ENCODE measurements around the gene GPX4. TPM values are rescaled to one million over a fixed set of nuclear protein-coding genes. Genes with fewer than 3 reads are reported as not detected.

Gene GPX4
- total and polyA plus RNA-seq, 9 of the 15 experiments (the other 6 are each of a cell fraction or from before 2014, with no cell fraction given): 61.4 to 661 (median 349) TPM

GRCh38 chr19:1113030-1113985, 9.5 kb downstream of the GPX4 start (continued):
- TF ChIP-seq ZNF740 (CRISPR knock-in tag; IDR thresholded peaks at IDR 0.05) (no peak), ZNF740 (tag; IDR thresholded peaks at IDR 0.05) (no peak), CREB3L1 (IDR thresholded peaks at IDR 0.05; ENCODE audit: borderline replicate concordance, low read depth) (peak; percentile 72), ZNF583 (CRISPR knock-in tag; IDR thresholded peaks at IDR 0.05) (no peak), STAT5A (IDR thresholded peaks at IDR 0.05; ENCODE audit: borderline replicate concordance, low read length) (no peak), JUND (IDR thresholded peaks at IDR 0.05; ENCODE audit: borderline replicate concordance, low read depth, low read length) (peak; percentile 24; the same call in 1 of the 2 replicates), JUND (tag; IDR thresholded peaks at IDR 0.05; ENCODE audit: borderline replicate concordance, low read depth, low read length) (peak; percentile 41; the same call in 1 of the 3 replicates), NBN (IDR thresholded peaks at IDR 0.05; ENCODE audit: low read depth) (no peak), NFRKB (IDR thresholded peaks at IDR 0.05; ENCODE audit: low read depth) (no peak), ZNF217 (CRISPR knock-in tag; IDR thresholded peaks at IDR 0.05) (no peak), UBTF (IDR thresholded peaks at IDR 0.05; ENCODE audit: borderline replicate concordance in 1 of 2, low read depth in 2 of 2, low read length in 2 of 2) (no peak), RAD21 (CRISPR knock-in tag; conservative IDR thresholded peaks at IDR 0.05 in 1 of 2, IDR thresholded peaks at IDR 0.05 in 1 of 2) (peak; percentile 80 to 84), ZNF398 (CRISPR knock-in tag; IDR thresholded peaks at IDR 0.05) (no peak), DLX4 (CRISPR knock-in tag; IDR thresholded peaks at IDR 0.05) (no peak), HDGF (IDR thresholded peaks at IDR 0.05) (no peak), NCOA6 (IDR thresholded peaks at IDR 0.05) (no peak), NFXL1 (CRISPR knock-in tag; IDR thresholded peaks at IDR 0.05) (no peak), ZNF140 (CRISPR knock-in tag; IDR thresholded peaks at IDR 0.05) (no peak), RBBP5 (IDR thresholded peaks at IDR 0.05; ENCODE audit: borderline replicate concordance, insufficient read depth, low read length, poor library complexity, severe bottlenecking) (no peak)
